ENCODE measurements around the gene NEDD4L. TPM values are rescaled to one million over a fixed set of nuclear protein-coding genes. Genes with fewer than 3 reads are reported as not detected.

Gene NEDD4L
- total RNA-seq, result 6.4 and 11.2 TPM in 2 replicates

GRCh38 chr18:58043491-58044369, at the start of gene NEDD4L:
Gene NEDD4L (plus strand): TSS chr18:58044226. CDS start chr18:58044661, 435 bp downstream.

Other genes with a start within 250 kb of the NEDD4L start
- gene ATP8B1, start 240.9 kb upstream of the NEDD4L start, total RNA-seq, result 4.2 and 4.8 TPM in 2 replicates